Esophagus squamous epithelium (tissue), 5 donors: Measurements from ENCODE around the gene PRMT2. TPM values are rescaled to one million over a fixed set of nuclear protein-coding genes. Genes with fewer than 3 reads are reported as not detected.

Experiments used
- DNase-seq: peaks from one replicate; lab custom pipeline; 2025; lab: John Stamatoyannopoulos, UW
- H3K27ac ChIP-seq, 4 donors: fragments of 200-600 bp; sonication (generic); one replicate each; pipeline ENCODE4 v1.5.1; 2016 to 2019; ENCODE audit warnings: mild to moderate bottlenecking in 1 of 4
- H3K27me3 ChIP-seq, 4 donors: fragments of 200-600 bp; sonication (generic); 1 replicate in 3 of 4; 2 replicates in 1 of 4; pipeline versions ENCODE4 v1.5.1 to v1.6.0; 2017 to 2021; ENCODE audit warnings: antibody characterized with exemption in 1 of 4
- H3K36me3 ChIP-seq, 3 donors: fragments of 200-600 bp; sonication (generic); one replicate each; pipeline ENCODE4 v1.5.1; 2016 to 2019
- H3K4me1 ChIP-seq, 3 donors: fragments of 200-600 bp; sonication (generic); one replicate each; pipeline ENCODE4 v1.5.1; 2017 to 2019
- H3K4me3 ChIP-seq, 4 donors: fragments of 200-600 bp; sonication (generic); 1 replicate in 3 of 4; 2 replicates in 1 of 4; pipeline ENCODE4 v1.5.1; 2016 to 2019; ENCODE audit warnings: mild to moderate bottlenecking in 2 of 4, moderate library complexity in 1 of 4
- H3K9me3 ChIP-seq, 3 donors: fragments of 200-600 bp; sonication (generic); one replicate each; pipeline ENCODE4 v1.5.1; 2016 to 2019
- CTCF ChIP-seq, 6 experiments: fragments of 450-650 bp in 4 of 6; fragments of 200-600 bp in 2 of 6; sonication (generic) in 2 of 6; IDR thresholded peaks; one replicate each; pipeline ENCODE4 v1.5.1; 2016 to 2019; ENCODE audit warnings: antibody characterized with exemption in 6 of 6, mild to moderate bottlenecking in 4 of 6, moderate library complexity in 4 of 6
- POLR2A ChIP-seq, 4 donors: fragments of 450-650 bp; IDR thresholded peaks; one replicate each; pipeline ENCODE4 v1.6.1; 2017; ENCODE audit warnings: antibody characterized with exemption in 4 of 4, mild to moderate bottlenecking in 4 of 4, moderate library complexity in 3 of 4
- WGBS, 2 donors: methylation state at CpG; one replicate each; pipeline ENCODE4 v1.1.5; 2018; 5-methylcytosine and 5-hydroxymethylcytosine counted together
- intact Hi-C: fragments of 100-400 bp; cut with DNase I; formaldehyde crosslinking; loops from one replicate; pipeline ENCODE4 v1.15.0; 2022
- total RNA-seq, 4 donors: library from RNA; depleted of rRNA; stranded (reverse); fragments of >200 nt; gene quantifications; one replicate each; pipeline ENCODE4 v1.1.0, GENCODE V29; 2016
- donor health status: DM: yes; HTN: yes; CAD: no.

Gene PRMT2
- total RNA-seq, 4 donors from 2014 or later, result 72.3 to 125 (median 101) TPM

- Histone ChIP-seq H3K27ac (peak overlapping the region; percentile 98 to 100 (median 98)), H3K4me3 (peak overlapping the region in 3 of 4 donors; percentile 85 to 92 (median 87)), H3K36me3 (peaks cover 0 to 4% (median 0%) of the 10 kb centered on the region in 3 donors), H3K4me1 (peaks cover 12 to 54% (median 25%) of the 10 kb centered on the region in 3 donors), H3K27me3 (peaks cover 0 to 11% (median 0%) of the 10 kb centered on the region in 4 donors), H3K9me3 (no peaks in the 10 kb centered on the region)
- TF ChIP-seq CTCF (IDR thresholded peaks at IDR 0.05) (no peak), POLR2A (IDR thresholded peaks at IDR 0.05) (no peak)
- no peak for DNase-seq
- intact Hi-C loops, result no loop called here
- 72 to 91% methylated on average over 6 to 8 of the region's 8 CpGs for WGBS, 2 donors
Measured at GRCh38 chr21:46634427-46634826, 1.0 kb upstream of the PRMT2 start.

GRCh38 chr21:46634966-46635323 is 529 bp upstream of the PRMT2 start:
- Histone ChIP-seq H3K4me3 (peak overlapping the region; percentile 85 to 92 (median 87)), H3K36me3 (peaks cover 0 to 4% (median 0%) of the 10 kb centered on the region in 3 donors), H3K9me3 (no peaks in the 10 kb centered on the region), H3K27me3 (peaks cover 0 to 8% (median 0%) of the 10 kb centered on the region in 4 donors), H3K27ac (peak overlapping the region; percentile 98 to 100 (median 98)), H3K4me1 (peaks cover 12 to 59% (median 29%) of the 10 kb centered on the region in 3 donors)
- 2 to 6% methylated on average over 4 to 10 of the region's 14 CpGs for whole genome bisulfite sequencing, 2 donors
- no peak for DNase-seq
- TF ChIP-seq POLR2A (IDR thresholded peaks at IDR 0.05) (no peak), CTCF (IDR thresholded peaks at IDR 0.05) (peak in 2 of 6 experiments; percentile 14 to 24)
- intact Hi-C loops, result no loop called here

GRCh38 chr21:46636181-46636512 is 673 bp downstream of the PRMT2 start:
- H3K4me3 ChIP-seq, result peak overlapping the region; percentile 85 to 92 (median 87)
- TF ChIP-seq CTCF (IDR thresholded peaks at IDR 0.05) (no peak), POLR2A (IDR thresholded peaks at IDR 0.05) (no peak)
- DNase-seq, result no peak
- peaks cover 0 to 13% (median 0%) of the 10 kb centered on the region in 3 donors for H3K36me3 ChIP-seq
- intact Hi-C loops, result no loop called here
- no peaks in the 10 kb centered on the region for H3K27me3 ChIP-seq
- WGBS, 2 donors, result 1 to 6% methylated on average over 8 of the region's 8 CpGs
- H3K9me3 ChIP-seq, result no peaks in the 10 kb centered on the region
- H3K27ac ChIP-seq, result peak overlapping the region; percentile 98 to 100 (median 98)
- peaks cover 12 to 65% (median 29%) of the 10 kb centered on the region in 3 donors for H3K4me1 ChIP-seq

- DNase-seq, result no peak
- peak overlapping the region; percentile 85 to 92 (median 87) for H3K4me3 ChIP-seq
- H3K4me1 ChIP-seq, result peaks cover 12 to 70% (median 29%) of the 10 kb centered on the region in 3 donors
- H3K27me3 ChIP-seq, result no peaks in the 10 kb centered on the region
- peak overlapping the region; percentile 98 to 100 (median 98) for H3K27ac ChIP-seq
- WGBS, 2 donors, result 54 to 62% methylated on average over 7 of the region's 7 CpGs
- intact Hi-C loops, result no loop called here
- TF ChIP-seq POLR2A (IDR thresholded peaks at IDR 0.05) (no peak), CTCF (IDR thresholded peaks at IDR 0.05) (no peak)
- peaks cover 0 to 18% (median 0%) of the 10 kb centered on the region in 3 donors for H3K36me3 ChIP-seq
- no peaks in the 10 kb centered on the region for H3K9me3 ChIP-seq
Measured at GRCh38 chr21:46636550-46637285, 1.2 kb downstream of the PRMT2 start.
